Left ventricle myocardium inferior (tissue), 1 donor: ENCODE data around the gene CARD8. TPM values are rescaled to one million over a fixed set of nuclear protein-coding genes. Genes with fewer than 3 reads are reported as not detected.

Experiments
- DNase-seq: peaks from one replicate; pipeline ENCODE4 v3.0.0-alpha.2; 2020
- H3K27ac ChIP-seq: fragments of 200-600 bp; replicated peaks from 2 replicates; pipeline ENCODE4 v1.8.0; 2021
- H3K27me3 ChIP-seq: fragments of 200-600 bp; 2 replicates; pipeline ENCODE4 v1.8.0; 2021; ENCODE audit warnings: low read depth
- H3K36me3 ChIP-seq: fragments of 200-600 bp; 2 replicates; pipeline ENCODE4 v1.8.0; 2021
- H3K4me1 ChIP-seq: fragments of 200-600 bp; 2 replicates; pipeline ENCODE4 v1.8.0; 2021
- H3K4me3 ChIP-seq: fragments of 200-600 bp; 2 replicates; pipeline ENCODE4 v1.8.0; 2021; ENCODE audit warnings: mild to moderate bottlenecking, moderate library complexity
- H3K9me3 ChIP-seq: fragments of 200-600 bp; replicated peaks from 2 replicates; pipeline ENCODE4 v1.8.0; 2021
- intact Hi-C: fragments of 100-400 bp; cut with micrococcal nuclease; formaldehyde crosslinking; loops from one replicate; pipeline ENCODE4 v1.11.0; 2022
- total RNA-seq: library from RNA; stranded (reverse); fragmentation: NEBNext Ultra II Directional; extraction: Animal tissue kit (Norgen Biotek cat#: 25700); gene quantifications from one replicate; pipeline ENCODE4 v1.2.1, GENCODE V29; 2021
- TF ChIP-seq, protein P1 (sequence below): fragments of 200-600 bp; IDR thresholded peaks from 2 replicates; pipeline ENCODE4 v1.8.0; 2021; ENCODE audit warnings: antibody characterized with exemption, mild to moderate bottlenecking, borderline replicate concordance
- donor health status: DM: no; HTN: yes; CAD: no; lungs with severe emphysema.

Gene CARD8
- total RNA-seq, 1 donor from 2014 or later = 33.3 TPM

DNA sequence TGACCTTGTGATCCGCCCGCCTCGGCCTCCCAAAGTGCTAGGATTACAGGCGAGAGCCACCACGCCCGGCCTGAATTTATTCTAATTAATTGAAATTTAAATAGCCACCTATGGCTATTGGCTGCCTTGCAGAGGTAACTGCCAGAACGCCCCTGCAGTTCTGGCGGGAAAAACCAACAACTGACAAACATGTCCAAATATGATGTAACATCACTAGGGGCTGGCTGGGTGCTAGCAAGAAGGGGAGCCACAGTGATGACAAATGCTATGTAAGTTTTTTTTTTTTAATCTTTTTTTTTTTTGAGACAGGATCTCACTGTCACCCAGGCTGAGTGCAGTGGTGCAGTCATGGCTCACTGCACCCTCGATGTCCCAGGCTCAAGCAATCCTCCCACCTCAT is 72.4 kb downstream of the CARD8 start:
- intact Hi-C loops = no loop called here
- no peaks in the 10 kb centered on the region for H3K27me3 ChIP-seq
- peaks cover 20% of the 10 kb centered on the region for H3K9me3 ChIP-seq
- TF ChIP-seq, protein P1, sequence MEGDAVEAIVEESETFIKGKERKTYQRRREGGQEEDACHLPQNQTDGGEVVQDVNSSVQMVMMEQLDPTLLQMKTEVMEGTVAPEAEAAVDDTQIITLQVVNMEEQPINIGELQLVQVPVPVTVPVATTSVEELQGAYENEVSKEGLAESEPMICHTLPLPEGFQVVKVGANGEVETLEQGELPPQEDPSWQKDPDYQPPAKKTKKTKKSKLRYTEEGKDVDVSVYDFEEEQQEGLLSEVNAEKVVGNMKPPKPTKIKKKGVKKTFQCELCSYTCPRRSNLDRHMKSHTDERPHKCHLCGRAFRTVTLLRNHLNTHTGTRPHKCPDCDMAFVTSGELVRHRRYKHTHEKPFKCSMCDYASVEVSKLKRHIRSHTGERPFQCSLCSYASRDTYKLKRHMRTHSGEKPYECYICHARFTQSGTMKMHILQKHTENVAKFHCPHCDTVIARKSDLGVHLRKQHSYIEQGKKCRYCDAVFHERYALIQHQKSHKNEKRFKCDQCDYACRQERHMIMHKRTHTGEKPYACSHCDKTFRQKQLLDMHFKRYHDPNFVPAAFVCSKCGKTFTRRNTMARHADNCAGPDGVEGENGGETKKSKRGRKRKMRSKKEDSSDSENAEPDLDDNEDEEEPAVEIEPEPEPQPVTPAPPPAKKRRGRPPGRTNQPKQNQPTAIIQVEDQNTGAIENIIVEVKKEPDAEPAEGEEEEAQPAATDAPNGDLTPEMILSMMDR = no peak
- H3K27ac ChIP-seq = no peak overlapping the region
- no peak overlapping the region for H3K4me3 ChIP-seq
- H3K36me3 ChIP-seq = peaks cover 32% of the 10 kb centered on the region
- H3K4me1 ChIP-seq = no peaks in the 10 kb centered on the region
- no peak for DNase-seq

DNA sequence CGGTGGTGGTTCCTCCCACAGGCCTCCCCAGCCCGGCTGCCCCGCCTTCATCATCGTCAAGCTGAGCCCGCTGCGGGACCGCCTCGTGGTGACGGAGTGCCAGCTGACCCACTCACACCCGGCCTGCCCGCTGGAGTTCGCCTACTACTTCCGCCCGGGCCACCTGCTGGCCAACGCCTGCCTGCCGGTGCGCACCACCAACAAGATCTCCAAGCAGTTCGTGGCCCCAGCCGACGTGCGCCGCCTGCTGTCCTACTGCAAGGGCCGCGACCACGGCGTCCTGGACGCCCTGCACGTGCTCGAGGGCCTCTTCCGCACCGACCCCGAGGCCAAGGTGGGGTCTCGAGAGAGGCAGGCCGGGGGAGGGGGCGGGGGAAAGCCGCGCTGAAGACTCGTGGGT is 73.3 kb downstream of the CARD8 start:
- no peak for DNase-seq
- H3K27me3 ChIP-seq = no peaks in the 10 kb centered on the region
- intact Hi-C loops = no loop called here
- H3K9me3 ChIP-seq = peaks cover 20% of the 10 kb centered on the region
- TF ChIP-seq, protein P1 = no peak
- H3K4me3 ChIP-seq = no peak overlapping the region
- H3K27ac ChIP-seq = no peak overlapping the region
- no peaks in the 10 kb centered on the region for H3K4me1 ChIP-seq
- peaks cover 26% of the 10 kb centered on the region for H3K36me3 ChIP-seq

DNA sequence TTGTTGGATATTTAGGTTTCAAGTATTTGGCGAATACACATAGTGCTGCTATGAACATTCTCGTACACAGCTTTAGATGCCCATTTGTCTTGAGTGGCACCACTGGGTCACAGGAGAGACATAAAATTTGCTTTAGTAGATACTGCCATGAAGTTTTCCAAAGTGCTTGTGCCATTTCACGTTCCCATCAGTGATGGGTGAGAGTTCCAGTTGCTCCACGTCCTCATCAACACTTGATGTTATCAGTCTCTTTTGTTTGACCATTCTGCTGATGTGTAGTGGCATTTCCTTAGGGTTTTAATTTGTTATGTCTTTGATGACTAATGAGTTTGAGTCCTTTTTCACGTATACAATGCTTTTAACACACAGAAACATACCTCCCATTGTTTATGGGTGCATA is 74.2 kb downstream of the CARD8 start:
- Histone ChIP-seq H3K27ac (no peak overlapping the region), H3K36me3 (peaks cover 26% of the 10 kb centered on the region), H3K4me3 (no peak overlapping the region), H3K4me1 (no peaks in the 10 kb centered on the region), H3K9me3 (peaks cover 20% of the 10 kb centered on the region), H3K27me3 (no peaks in the 10 kb centered on the region)
- intact Hi-C loops = no loop called here
- DNase-seq = no peak
- TF ChIP-seq, protein P1 = no peak

DNA sequence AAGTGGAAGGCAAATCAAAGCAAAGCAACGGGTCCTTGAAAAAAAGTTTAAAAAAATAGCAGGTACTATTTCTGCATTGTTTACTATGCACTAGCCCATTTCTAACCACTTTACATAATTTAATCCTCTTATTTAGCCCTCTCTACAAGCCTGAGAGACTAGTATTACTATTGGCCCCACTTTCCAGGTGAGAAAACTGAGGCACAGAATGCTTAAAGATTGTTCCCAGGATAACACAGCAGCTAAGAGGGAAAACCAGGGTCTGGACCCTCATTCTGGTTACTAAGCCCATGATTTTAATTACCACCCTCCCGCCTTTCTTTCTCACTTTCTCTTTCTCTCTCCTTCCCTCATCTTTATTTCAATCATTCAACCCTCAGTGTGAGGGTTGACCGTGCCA is 79.5 kb downstream of the CARD8 start:
- DNase-seq = no peak
- intact Hi-C loops = no loop called here
- Histone ChIP-seq H3K27me3 (no peaks in the 10 kb centered on the region), H3K27ac (no peak overlapping the region), H3K4me3 (no peak overlapping the region), H3K36me3 (peaks cover 45% of the 10 kb centered on the region), H3K4me1 (peaks cover 5% of the 10 kb centered on the region), H3K9me3 (peaks cover 5% of the 10 kb centered on the region)
- TF ChIP-seq, protein P1 = no peak

DNA sequence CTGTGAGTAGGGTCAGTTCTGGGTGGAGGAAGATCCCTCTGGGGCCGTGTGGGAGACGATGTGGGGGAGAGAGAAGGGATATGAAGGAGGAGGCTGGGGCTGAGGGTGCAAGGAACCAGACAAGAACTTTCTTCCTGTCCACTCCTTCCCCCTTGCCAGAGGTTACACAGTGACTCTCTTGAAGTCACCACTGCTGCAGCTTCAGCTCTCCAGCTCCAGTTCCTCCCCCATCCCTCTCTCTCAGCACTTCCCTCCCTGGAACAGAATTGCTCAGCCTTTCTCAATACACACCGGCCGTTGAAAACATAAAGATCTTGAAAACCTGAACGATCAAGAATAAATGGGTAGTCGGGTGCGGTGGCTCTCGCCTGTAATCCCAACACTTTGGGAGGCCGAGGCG is 80.1 kb downstream of the CARD8 start:
- H3K36me3 ChIP-seq = peaks cover 42% of the 10 kb centered on the region

More for the DNA sequence above, 80.1 kb downstream of the CARD8 start:
- TF ChIP-seq, protein P1 = no peak
- H3K27ac ChIP-seq = no peak overlapping the region
- DNase-seq = no peak
- intact Hi-C loops = no loop called here
- H3K4me1 ChIP-seq = peaks cover 11% of the 10 kb centered on the region
- H3K27me3 ChIP-seq = no peaks in the 10 kb centered on the region
- H3K4me3 ChIP-seq = no peak overlapping the region
- H3K9me3 ChIP-seq = no peaks in the 10 kb centered on the region
